ENCODE results near the gene MID1.

DNA sequence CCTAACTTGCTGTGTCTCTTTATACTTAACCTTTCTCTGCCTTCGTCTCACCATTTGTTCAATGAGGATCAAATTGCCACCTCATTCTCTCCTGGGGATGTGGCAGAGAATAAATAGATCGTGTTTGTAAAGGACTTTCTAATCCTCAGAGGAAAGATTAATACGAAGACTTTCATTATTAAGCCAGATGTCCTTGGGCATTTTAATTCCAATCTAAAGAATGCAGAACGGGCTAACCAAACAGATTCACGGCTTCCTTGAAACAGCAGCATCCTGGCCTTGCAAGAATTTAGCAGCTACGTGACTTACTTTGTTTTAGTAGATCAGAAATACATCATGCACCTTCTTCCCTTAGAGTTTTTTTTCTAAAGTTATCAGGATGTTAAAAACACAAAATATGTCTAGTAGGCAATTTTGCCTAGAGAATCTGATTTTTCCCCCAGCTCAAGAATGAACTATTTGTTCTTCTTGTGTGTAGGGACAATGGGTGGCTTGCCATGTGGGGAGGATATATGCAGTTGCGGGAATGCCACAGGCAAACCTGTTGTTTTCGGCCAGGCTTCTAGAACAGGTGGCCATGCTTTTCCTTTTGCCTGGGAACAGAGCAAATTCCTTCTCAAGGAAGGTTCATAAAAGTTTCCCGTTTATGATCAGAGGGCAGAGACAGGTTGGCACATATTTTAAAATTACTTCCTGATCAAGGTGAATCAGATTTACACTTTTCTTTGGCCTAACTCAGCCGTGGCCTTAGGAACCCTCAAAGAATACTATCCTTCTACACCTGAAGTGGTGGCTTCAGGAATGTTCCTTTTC lies 3.0 kb downstream of the MID1 start:
- TF ChIP-seq YY1 (IDR thresholded peaks at IDR 0.05; ENCODE audit: insufficient read depth, insufficient read length) (no peak), ZNF274 (IDR thresholded peaks at IDR 0.05; ENCODE audit: low read depth, low read length) (no peak)

Measured in NT2/D1 (cell line).